CD4-positive, alpha-beta T cell treated with Interleukin-15 for 1 hour (primary cell): ENCODE measurements around the gene RXFP4.

Experiments used
- DNase-seq: peaks from one replicate; pipeline ENCODE4 v3.0.0-alpha.2; 2020

RXFP4 gene

DNA sequence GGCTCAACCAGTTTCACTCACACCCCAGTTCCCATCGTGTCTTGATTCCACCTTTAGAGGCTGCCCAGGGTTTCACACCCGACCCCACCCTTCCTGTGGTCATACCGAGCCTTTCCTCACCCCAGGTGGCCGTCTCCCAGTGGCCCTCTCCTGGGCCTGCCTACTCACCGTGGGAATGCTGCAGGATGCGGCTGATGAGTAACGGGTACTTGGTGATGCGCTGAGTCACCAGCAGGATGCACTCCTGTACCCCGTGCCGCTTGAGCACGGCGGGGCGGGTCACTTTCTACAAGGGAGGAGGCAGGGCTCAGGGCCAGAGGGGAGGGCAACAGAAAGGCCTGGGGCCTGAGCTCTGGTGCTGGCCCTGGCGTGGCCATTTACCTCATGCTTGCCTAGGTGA is 20.5 kb downstream of the RXFP4 start:
- DNase-seq: peak; percentile 66

DNA sequence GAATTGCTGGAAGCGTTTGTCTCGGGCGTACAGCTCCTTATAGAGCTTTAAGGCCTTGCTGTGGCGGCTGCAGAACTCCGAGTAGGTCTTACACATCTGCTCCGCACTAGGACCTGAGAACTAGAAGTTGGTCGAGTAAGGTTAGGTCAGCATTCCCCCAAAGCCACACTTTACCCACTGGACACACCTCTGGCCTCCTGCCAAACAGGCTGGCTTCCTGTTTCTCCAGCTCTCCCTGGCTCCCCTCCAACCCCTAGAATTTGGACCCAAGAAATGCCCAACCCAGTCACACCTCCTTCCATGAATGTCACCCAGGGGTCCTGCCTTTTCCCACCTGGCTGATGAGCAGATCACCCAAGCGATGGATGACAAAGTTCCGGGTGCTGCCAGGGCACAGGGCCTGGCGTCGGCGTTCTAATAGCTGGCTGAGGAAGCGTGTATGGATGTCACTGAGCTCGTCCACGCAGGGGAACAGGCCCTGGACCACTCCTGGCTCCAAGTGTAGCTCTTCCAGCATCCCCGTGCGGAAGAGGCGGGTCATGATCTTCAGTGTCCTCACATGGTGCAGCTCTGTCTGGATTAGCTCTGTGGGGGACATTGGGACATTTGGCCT is 21.3 kb downstream of the RXFP4 start:
- no peak for DNase-seq

DNA sequence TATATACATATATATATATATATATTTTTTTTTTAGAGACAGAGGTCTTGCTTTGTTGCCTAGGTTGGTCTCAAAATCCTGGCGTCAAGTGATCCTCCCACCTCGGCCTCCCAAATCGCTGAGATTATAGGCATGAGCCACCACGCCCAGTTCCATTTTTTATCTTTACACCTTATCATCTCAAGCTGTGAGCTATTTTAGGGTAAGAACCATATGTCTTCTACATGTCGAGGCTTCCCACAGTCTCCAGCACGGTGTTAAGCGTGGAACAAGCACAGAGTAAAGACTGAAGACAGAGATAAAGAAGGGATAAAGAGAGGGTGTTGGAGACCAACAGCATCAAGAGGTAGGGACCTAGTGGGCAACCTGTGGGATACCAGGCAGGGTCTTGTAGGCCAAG is 22.8 kb downstream of the RXFP4 start:
- no peak for DNase-seq

DNA sequence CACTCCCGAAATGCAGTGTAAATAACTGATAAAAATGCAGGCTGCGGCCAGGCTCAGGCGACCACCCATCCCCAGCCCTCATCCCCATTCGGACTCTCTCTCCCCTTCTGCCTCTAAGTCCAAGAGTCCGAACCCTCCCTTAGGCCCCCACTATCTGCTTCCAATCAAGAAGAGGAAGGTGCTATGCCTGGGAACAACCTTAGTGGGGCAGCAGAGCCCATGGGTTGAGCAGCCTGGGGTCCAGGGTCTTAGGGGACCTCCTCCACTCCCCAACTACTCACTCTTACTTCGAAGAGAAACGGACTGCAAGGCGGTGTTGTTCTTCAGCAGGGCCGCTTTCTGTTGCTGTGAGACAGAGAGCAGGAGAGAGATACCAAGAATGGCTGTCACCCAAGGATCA is 24.7 kb downstream of the RXFP4 start:
- DNase-seq: no peak

DNA sequence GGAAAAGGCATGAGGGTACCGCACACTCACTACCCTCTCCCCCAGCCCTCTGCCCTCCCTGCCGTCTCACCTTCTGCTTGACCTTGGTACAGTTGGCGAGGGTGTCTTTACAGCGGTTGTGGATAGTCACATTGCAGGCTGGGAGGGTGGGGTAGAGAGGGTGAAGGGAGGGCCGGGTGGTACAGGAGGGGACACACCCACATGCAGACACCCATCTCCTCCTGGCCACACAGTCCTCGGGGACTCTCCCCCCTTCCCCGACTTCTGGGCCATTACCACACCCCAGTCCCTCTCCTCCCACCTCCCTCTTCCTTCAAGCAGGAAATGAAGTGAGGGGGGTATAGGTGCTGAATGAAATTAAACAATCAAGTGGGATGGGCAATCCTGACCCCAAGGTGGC is 25.3 kb downstream of the RXFP4 start:
- no peak for DNase-seq

DNA sequence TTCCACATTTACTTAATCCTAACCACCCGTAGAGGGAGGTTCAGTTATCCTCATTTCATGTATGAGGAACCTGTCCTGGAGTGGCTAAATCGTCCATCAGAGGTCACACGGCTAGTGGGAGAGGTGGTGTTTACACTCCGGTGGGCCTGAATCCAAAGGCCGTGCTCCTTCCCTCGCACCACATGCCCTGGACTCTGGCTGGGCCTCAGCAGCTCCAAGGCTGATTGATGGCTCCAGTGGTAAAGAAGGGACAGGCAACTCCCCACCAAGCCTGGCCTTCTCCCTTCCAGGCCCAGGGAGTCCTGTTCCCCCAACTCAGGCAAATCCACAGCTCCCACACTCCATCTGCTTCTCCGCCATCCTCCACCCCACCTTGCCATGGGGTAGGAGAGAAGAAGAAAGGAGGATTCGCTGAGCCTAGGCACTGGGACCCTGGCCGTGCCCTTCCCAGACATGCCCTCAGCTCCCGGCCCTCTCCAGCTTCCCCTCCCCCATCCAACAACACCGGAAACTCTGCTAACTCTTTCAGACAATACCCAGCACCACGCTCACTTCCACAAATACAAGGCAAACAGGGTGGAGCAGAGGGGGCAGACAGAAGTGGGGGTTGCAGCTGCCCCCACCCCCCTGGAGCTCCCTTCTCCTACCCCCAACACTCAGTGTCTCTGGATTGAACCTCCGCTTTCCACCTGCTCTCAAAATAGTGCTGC is 26.1 kb downstream of the RXFP4 start:
- peak; percentile 39 for DNase-seq

DNA sequence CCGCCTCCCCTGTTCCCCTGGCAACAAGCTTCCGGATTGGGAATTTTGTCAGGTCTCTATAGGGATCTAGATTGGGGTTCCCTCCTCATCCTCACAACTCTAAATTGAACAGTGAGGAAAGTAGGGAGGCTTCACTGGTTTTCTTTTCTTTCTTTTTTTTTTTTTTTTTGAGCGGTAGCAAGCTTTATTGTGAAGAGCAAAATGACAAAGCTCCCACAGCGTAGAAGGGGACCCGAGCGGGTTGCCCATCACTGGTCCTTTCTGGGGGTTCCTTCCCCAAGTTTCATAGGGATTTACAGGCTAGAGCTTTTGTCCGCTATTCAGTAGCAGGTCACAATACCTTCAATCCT is 26.6 kb downstream of the RXFP4 start:
- no peak for DNase-seq

DNA sequence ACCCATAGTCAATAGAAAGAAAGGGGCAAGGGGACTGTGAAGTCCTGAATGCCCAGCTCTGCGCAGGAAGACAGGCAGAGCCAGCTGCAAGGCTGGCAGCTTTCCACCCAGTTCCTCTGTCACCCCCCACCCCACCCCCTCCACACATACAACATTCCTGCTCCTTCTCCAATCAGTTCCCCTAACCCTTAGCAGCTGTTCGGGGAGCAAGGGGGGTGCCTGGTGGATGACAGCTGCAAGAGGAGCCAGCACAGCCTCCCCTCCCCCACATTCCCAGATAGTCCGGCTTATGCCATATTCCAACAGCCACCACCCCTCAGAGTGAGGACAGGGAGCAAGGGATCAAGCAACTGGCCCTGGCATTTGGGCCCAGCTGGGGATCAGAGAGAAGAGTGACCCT is 27.2 kb downstream of the RXFP4 start:
- DNase-seq: no peak

DNA sequence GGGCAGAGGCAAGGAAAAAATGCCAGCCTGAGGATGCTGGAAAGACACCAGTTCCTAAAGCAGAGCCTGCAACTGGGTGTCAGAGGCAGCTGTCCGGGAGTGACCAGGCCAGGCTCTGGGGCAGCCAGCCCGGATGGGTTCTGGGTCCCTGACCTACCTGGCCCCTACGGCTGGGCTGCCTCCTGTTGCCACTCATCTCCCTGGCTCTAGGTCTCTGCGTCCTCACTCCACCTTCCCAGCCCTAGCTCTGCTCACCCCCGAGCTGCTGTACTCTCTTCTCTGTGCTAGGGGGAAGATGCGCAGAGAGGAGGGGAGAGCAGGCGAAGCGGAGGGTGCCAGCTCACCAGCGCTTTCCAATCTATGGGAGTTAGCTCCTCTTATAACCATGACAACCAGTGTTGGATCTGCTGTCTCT is 27.9 kb downstream of the RXFP4 start:
- no peak for DNase-seq

DNA sequence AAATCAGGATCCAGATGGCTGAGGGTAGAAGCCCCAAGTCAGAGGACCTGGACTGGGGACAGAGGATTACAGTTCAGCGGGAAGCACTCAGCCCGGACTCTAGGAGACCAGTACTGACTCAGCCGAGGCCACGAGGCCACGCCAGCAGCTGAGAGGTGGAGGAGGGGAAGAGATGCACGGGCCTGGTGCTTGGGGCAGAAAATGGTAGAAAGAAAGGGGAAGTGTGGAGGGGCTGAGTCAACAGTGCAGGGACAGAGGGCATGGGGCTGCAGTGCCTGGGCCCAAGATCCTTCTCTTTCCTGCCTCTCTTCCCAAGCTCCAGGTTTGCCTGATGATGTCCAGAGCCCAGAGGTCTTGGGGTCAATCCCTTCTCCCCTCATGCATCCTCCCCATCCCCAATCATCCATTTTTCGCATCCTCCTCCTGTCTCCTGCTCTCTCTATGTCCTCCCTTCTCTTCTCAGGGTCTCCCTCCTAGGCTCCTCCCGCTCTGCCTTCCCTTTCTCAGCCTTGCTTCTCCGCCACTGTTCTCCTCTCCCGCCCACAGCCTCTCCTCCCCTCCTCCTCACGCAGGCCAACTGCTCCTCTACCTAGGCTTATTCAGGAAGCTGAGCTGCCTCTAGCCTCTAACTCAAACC is 29.2 kb downstream of the RXFP4 start:
- DNase-seq: peak; percentile 78

DNA sequence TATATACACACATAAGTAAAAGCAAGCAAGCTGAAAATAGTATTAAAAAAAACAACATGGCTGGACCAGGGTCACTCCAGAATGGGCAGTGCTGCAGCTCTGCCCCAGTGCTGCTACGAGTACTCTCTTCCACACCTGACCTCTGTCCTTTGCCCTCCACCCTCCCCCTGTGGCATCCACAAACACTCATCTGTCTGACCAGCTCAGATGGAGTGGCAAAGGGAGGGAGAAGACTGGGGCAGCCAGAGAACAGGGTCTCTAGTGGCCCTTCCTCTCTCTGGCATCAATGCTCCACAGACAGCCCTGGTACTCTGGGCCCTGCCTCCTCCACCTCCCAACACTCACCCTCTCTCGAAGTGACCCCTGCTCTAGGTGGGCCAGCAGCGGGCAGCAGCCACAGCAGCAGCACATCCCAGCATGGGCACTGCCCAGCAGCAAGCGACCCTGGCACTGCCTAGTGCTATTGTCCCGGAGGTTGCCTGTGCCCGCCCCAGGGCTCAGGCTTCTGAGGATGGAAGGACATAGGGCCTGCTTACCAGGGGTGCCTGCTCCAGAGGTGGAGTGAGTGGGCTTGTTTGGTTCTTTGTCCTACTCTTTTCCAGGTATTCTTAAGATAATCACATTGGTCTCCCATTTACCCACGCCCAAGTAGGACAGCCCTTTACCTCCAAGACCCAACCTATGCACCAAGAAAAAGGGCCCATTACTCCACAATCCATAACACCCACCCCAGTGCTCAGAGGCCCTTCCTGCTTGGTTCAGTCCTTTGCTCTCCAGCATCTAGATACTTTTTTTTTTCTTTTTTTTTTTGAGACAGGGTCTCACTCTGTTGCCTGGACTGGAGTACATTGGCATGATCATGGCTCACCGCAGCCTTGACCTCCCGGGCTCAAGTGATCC is 30.7 kb downstream of the RXFP4 start:
- DNase-seq: no peak

DNA sequence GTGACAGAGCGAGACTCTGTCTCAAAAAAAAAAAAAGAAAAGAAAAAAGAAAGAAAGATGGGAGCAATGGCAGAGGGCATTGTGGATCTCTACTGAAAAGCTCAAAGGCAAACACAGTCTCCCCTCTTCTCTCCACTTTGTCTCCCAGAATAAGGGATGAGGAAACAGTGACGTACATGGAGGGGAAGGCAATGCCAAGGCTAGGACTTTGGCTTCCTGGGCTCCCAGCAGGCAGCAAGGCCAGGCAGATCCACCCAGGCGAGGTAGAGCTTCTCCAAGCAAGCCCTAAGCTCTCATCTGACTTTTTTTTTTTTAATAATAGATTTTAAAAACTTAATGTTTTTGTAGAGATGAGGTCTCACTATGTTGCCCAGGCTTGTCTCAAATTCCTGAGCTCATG is 32.3 kb downstream of the RXFP4 start:
- DNase-seq: no peak

DNA sequence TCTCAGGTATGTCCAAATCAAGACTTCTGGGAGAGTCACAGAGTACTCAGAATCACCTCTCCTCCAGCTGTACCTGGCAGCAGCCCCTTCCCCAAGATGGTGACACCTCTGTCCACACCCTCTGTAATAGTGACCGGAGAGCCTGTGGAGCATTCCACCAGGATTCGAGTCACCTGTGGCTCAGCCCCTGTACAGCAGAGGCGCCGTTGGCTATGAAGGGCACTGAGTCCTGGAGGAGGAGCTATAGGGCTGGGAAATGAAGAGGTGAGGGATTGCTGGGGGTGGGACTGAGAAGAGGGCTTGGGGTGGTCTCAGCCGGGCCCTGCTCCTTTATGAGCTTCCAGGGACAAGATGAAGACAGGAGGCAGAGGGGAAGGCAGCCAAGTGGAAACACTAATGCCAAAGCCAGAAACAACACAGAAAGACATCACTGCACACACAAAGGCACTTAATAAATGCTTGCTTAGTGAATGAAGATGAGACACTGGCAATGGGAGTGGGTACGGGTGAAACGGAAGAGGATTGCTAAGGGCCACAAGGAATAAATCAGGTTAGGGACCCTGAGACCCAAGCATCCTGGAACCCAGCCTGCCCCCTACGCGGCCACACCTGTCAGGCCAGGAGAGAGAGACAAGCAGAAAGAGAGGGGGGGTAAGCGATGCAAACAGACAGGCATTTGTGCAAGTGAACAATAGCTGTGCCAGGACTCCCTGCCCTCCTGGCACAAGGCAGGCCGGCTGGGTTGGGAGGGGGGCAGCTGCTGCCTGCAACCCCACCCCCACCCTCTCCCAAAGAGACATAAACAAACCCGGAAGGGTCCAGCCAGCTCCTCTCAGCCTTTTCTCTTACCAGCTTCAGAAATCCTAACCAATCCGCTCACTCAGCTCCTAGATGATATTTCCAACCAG is 33.0 kb downstream of the RXFP4 start:
- no peak for DNase-seq

DNA sequence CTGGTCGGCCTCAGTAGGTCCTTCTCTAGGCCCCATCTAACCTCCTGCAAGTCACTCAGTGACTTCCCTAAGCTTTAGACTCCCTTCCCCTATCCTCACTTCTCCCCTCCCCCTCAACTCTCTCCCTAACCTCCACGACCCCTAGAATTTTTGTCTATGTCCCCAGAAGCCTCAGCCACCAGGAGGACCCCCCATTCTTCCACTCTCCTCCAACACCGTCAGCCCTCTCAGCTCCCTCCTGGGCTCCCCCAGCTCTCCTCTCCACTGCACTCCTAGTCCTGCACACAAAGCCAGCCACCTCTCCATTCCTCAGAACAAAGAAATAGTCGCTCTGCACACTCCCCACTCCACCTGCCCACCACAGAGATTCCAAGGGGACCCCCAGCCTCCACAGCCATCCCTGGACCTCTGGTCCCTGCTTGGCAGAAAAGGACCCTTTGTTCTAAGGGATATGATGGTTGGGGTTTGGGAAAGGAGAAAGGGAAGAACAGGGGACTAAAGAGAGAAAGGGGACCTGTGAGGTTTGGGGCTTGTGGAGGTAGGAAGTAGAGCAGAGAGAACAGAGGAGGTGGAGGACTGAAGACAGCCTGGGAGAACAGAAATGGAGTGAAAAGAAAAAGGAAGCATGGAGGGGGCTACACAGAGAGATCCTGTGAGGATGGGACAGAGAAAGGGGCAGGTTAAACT is 34.1 kb downstream of the RXFP4 start:
- DNase-seq: no peak

DNA sequence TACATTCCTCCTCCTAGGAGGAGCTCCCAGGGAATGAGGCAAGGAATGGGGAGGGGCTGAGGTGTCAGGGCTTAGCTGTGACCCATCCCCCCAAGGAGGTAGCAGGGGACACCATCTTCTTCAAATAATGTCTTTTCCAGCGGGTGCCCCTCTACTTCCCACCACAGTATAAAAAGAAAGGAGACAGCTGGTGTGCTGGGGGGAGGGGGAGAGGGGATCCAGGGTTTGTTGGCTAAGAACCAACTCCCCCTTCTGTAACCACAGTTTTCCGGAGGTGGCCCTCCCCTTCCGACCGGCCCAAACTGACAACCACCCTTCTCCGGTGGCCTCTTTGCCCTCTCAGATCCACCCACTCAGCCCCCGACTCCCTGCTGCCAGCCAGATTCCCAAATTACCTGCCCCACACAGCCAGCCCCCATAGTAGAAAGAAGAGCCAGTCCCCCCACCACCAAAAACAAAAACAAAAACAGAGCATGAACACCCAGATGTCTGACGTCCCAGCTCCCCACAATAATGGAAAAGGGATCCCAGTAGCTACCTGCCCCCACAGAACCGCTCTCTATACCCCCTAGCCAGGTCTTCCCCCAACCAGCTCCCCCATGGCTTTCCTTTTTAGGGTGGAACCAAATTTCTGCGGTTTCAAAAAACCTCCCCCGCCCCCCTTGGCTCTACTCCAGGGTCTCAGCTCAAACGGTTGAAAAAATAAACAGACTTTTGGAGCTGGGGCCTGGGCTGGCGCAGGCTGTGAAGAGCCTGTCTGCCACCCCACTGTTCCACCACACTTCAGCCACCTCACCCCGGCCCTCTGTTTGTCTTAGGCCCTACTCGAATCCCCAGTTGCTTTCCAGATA is 34.8 kb downstream of the RXFP4 start:
- DNase-seq: peak; percentile 61

DNA sequence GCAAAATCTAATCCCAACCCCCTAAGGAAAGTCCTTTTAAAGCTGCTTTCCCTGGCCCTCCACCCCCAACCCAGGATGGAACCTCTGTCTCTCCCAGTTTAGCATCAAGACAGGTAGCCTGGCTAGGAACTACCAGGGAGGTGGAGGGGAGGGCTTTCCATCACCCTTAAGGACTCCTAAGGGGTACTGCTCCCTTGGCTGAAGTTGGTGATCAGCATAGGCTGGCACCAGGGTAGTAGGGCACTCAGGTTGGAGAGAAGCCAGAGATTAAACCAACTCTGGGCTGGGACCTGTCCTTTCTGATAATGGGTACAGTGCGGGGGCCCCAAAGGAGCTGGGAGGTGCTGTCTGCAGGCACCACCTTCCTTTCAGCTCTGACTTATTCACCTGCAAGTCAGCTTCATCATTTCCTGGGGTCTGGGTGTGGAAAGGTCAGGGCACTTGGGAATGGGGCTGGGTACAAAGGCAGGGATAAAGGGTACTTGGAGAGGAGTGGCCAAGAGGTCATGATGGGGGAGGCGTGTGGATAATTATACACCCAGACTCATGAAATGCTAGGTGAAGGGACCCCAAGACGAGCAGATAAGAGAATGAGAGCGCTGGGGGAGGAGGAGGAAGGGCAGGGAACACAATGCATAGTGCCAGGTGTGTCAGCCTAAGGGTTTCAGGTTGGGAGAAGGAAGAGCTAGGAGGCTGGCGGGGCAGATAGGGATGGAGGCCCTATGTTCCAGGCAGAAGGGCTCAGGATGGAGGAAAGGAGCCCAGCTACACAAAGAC is 35.7 kb downstream of the RXFP4 start:
- DNase-seq: no peak

DNA sequence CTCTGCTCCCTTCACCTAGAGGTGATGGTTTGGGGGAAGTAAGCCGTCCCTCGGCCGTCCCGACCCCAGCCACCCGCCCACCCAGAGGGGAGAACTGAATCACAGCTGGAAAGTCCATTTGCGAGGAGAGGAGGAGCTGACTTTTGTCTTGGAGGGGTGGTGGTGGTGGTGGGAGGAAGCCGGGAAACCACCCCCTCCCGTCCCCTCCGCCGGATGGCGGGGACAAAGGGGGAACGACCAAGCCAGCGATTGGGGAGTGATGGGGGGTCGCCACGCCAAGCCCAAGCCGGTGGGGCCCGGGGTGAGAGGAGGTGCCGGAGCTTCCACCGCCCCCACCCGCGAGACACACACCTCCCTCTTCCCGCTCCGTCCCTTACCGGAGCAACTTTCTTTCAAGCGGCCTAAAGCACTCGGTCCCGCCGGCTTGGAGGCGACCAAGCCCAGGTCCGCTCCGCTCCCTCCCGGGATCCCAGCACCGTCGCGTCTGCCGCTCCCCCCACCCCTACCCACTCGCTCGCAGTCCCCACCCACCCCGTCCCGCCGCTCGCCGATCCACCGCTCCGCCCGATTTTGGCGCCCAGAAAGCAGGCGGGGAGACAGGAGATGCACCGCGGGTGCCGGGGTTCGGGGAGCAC is 36.4 kb downstream of the RXFP4 start:
- DNase-seq: peak; percentile 56

DNA sequence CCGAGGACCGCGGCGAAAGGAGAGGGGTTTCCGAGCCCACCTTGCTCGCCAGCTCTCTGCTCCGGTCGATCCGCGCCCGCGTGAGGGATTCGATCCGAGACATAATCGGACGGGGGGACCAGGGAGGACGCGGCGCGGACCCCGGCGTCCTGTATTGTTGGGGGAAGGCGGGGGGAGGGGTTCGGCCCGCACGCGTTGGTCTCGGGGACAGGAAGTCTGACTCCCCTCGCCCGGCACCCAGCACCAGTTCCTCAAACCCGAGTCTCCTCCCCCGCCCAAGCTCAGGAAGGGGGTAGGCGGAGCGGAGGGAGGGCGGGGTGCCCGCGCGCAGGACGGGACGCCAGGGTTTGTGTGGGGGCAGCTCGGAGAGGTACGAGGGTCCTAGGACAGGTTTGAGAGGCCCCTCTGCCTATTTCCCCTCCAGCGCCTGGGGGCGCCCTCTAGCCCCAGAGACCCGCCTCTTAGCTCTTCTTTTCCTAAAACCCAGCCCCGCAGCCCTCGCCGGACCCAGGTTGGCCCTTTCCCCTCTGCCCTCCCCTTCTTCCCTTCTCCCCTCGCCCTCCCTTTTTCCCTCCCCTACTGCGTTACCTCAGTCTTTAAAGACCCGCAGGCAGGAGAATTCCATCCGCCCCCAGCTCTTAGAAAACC is 37.0 kb downstream of the RXFP4 start, which contains the start of gene ARHGEF2:
Gene ARHGEF2, minus strand, starts transcription at position 223 of the 648 bp plus-strand sequence. Its CDS starts 120 bp downstream, at position 103.
- DNase-seq: peak; percentile 86

DNA sequence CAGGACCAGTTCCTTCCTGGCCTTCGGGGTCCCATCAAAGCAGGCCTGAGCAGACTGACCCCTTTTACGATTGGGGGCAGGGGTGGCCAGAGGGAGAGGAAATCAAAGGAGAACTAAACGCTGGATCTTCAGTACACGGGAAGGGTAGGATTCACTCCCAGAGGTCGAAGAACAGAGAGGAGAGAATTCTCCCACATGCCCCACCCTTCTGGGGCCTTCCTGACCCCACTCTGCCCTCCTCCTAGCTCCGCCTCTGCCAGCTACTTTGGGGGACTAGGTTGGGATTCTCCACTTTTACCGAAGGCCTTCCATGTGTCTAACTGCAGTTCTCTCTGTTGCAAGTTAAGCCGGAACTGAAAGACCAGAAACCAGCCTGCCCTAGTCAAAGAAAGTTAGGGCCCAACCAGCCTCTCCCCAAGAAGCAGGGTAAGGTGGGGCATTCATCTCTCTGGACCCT is 37.6 kb downstream of the RXFP4 start:
- no peak for DNase-seq
